K562 (cell line): ENCODE results near the gene PCBP2. TPM values are rescaled to one million over a fixed set of nuclear protein-coding genes. Genes with fewer than 3 reads are reported as not detected.
A peak's percentile ranks its signal among the peaks of the same experiment; 100 is the strongest.

Experiments used
- BACH1 ChIP-seq: fragments of 200-800 bp; sonication (Bioruptor generic); IDR thresholded peaks from 2 replicates; pipeline ENCODE4 v1.6.1; 2016; ENCODE audit warnings: missing genetic modification characterization, missing compliant biosample characterization
- CAMTA2 ChIP-seq: fragments of 250-450 bp; sonication (Bioruptor Pico); conservative IDR thresholded peaks from 2 replicates; pipeline ENCODE4 v1.5.1; 2022
- CC2D1A ChIP-seq: fragments of 450-650 bp; IDR thresholded peaks from 2 replicates; pipeline ENCODE4 v1.6.1; 2017; ENCODE audit warnings: mild to moderate bottlenecking
- CREB3 ChIP-seq: fragments of 450-650 bp; conservative IDR thresholded peaks from 2 replicates; pipeline ENCODE4 v1.6.1; 2016; ENCODE audit warnings: missing genetic modification characterization, low read depth, mild to moderate bottlenecking, missing compliant biosample characterization, moderate library complexity
- DNMT1 ChIP-seq: fragments of 450-650 bp; IDR thresholded peaks from 2 replicates; pipeline ENCODE4 v1.6.1; 2016; ENCODE audit warnings: antibody characterized with exemption, mild to moderate bottlenecking
- FOXA3 ChIP-seq, 2 experiments: fragments of 450-650 bp in 1 of 2; sonication (generic) in 1 of 2; formaldehyde crosslinking; IDR thresholded peaks in 1 of 2; conservative IDR thresholded peaks in 1 of 2; 2 replicates each; pipeline versions ENCODE4 v1.4.0 to v1.8.0; 2020 to 2022; ENCODE audit warnings: mild to moderate bottlenecking in 2 of 2, missing genetic modification reagents in 1 of 2
- GABPB1 ChIP-seq: sonication (generic); formaldehyde crosslinking; IDR thresholded peaks from 2 replicates; pipeline ENCODE4 v1.8.0; 2022; ENCODE audit warnings: mild to moderate bottlenecking, missing genetic modification reagents
- MLLT1 ChIP-seq, 2 experiments: fragments of 450-650 bp; IDR thresholded peaks; 2 replicates each; pipeline ENCODE4 v1.6.1; 2016
- NFRKB ChIP-seq: fragments of 450-650 bp; IDR thresholded peaks from 2 replicates; pipeline ENCODE4 v1.6.1; 2016; ENCODE audit warnings: low read depth
- PHF8 ChIP-seq: fragments of 200-600 bp; sonication (generic); IDR thresholded peaks from 2 replicates; pipeline ENCODE4 v1.6.1; 2012; ENCODE audit warnings: mixed run types, mild to moderate bottlenecking, inconsistent platforms, low read length, moderate library complexity, borderline replicate concordance
- SAP30 ChIP-seq: fragments of 200-600 bp; sonication (generic); IDR thresholded peaks from 2 replicates; pipeline ENCODE4 v1.6.1; 2012; ENCODE audit warnings: borderline replicate concordance, low read depth, mild to moderate bottlenecking, moderate library complexity, low read length, control low read depth, inconsistent platforms; ENCODE audit not compliant: insufficient read depth, poor library complexity, severe bottlenecking
- SUPT5H ChIP-seq: fragments of 450-650 bp; IDR thresholded peaks from 2 replicates; pipeline ENCODE4 v1.6.1; 2016
- TAL1 ChIP-seq: fragments of 450-650 bp; IDR thresholded peaks from 2 replicates; pipeline ENCODE4 v1.6.1; 2016; ENCODE audit warnings: mild to moderate bottlenecking
- U2AF2 ChIP-seq: fragments of 200-400 bp; formaldehyde crosslinking; optimal IDR thresholded peaks from 2 replicates; pipeline ENCODE3; 2017; ENCODE audit warnings: low read depth, mild to moderate bottlenecking, low read length
- ZBTB5 ChIP-seq: fragments of 450-650 bp; IDR thresholded peaks from 2 replicates; pipeline ENCODE4 v1.6.1; 2017; ENCODE audit warnings: antibody characterized with exemption
- ZFP91 ChIP-seq: sonication (generic); formaldehyde crosslinking; IDR thresholded peaks from 2 replicates; pipeline ENCODE4 v1.8.0; 2022; ENCODE audit warnings: mild to moderate bottlenecking, missing genetic modification reagents
- ZNF121 ChIP-seq: sonication (generic); formaldehyde crosslinking; conservative IDR thresholded peaks from 2 replicates; pipeline ENCODE4 v1.8.0; 2022; ENCODE audit warnings: missing genetic modification reagents
- ZNF263 ChIP-seq: sonication (generic); formaldehyde crosslinking; IDR thresholded peaks from 2 replicates; pipeline ENCODE4 v1.8.0; 2022; ENCODE audit warnings: mild to moderate bottlenecking, missing genetic modification reagents, borderline replicate concordance
- polyA plus RNA-seq, 8 experiments: library from polyadenylated mRNA; depleted of rRNA in 4 of 8; stranded (reverse) in 5 of 8; unstranded in 3 of 8; fragments of >200 nt; fragmentation: Nextera tagmentation in 2 of 8; fragmentation: Illumina TruSeq in 1 of 8; extraction: Ambion mirVana in 2 of 8; extraction: Trizol in 1 of 8; gene quantifications; 2 replicates each; pipeline versions ENCODE4 v1.2.1 to v1.2.3, GENCODE V29; 2011 to 2014; ENCODE audit warnings: inconsistent platforms in 1 of 8, missing spikeins in 1 of 8
- total RNA-seq, 7 experiments: library from RNA; depleted of rRNA in 6 of 7; stranded (reverse); fragments of >200 nt in 6 of 7; fragmentation: Illumina TruSeq in 2 of 7; extraction: Trizol in 2 of 7; gene quantifications; 2 replicates each; pipeline versions ENCODE4 v1.2.1 to v1.2.3, GENCODE V29; 2011 to 2021; ENCODE audit warnings: low replicate concordance in 1 of 7

The PCBP2 gene
- total and polyA plus RNA-seq, 9 of the 15 experiments (the other 6 are each of a cell fraction or from before 2014, with no cell fraction given): 137 to 831 (median 328) TPM

GRCh38 chr12:53500142-53500775 is 48.4 kb downstream of the PCBP2 start (continued):
- TF ChIP-seq ZNF263 (CRISPR knock-in tag) (peak; percentile 31; the same call in 1 of the 2 replicates), CREB3 (tag) (0 out of 2 replicates have a peak, but pooled peaks have one; percentile 39), U2AF2 (no peak), CAMTA2 (CRISPR knock-in tag) (no peak), BACH1 (tag) (0 out of 2 replicates have a peak, but pooled peaks have one; percentile 30), DNMT1 (0 out of 2 replicates have a peak, but pooled peaks have one; percentile 51), ZFP91 (CRISPR knock-in tag) (no peak), PHF8 (peak; percentile 22; the same call in 1 of the 2 replicates), TAL1 (no peak), ZNF121 (no peak), GABPB1 (CRISPR knock-in tag) (peak; percentile 18; the same call in 1 of the 2 replicates), SUPT5H (peak; percentile 64), FOXA3 (CRISPR knock-in tag; conservative IDR thresholded peaks at IDR 0.05 in 1 of 2, IDR thresholded peaks at IDR 0.05 in 1 of 2) (peak in 1 of 2 experiments; percentile 59; a peak in 1 of 4 replicates), ZBTB5 (peak; percentile 89; the same call in 1 of the 2 replicates), MLLT1 (IDR thresholded peaks at IDR 0.05) (peak in 1 of 2 experiments; percentile 85; a peak in 2 of 4 replicates), NFRKB (no peak), CC2D1A (peak; percentile 98), SAP30 (peak; percentile 16)
